Left ventricle myocardium inferior (tissue), 1 donor: ENCODE data around the gene C1QTNF7. TPM values are rescaled to one million over a fixed set of nuclear protein-coding genes. Genes with fewer than 3 reads are reported as not detected.

Experiments
- DNase-seq: peaks from one replicate; pipeline ENCODE4 v3.0.0-alpha.2; 2020
- H3K27ac ChIP-seq: fragments of 200-600 bp; replicated peaks from 2 replicates; pipeline ENCODE4 v1.8.0; 2021
- H3K27me3 ChIP-seq: fragments of 200-600 bp; 2 replicates; pipeline ENCODE4 v1.8.0; 2021; ENCODE audit warnings: low read depth
- H3K36me3 ChIP-seq: fragments of 200-600 bp; 2 replicates; pipeline ENCODE4 v1.8.0; 2021
- H3K4me1 ChIP-seq: fragments of 200-600 bp; 2 replicates; pipeline ENCODE4 v1.8.0; 2021
- H3K4me3 ChIP-seq: fragments of 200-600 bp; 2 replicates; pipeline ENCODE4 v1.8.0; 2021; ENCODE audit warnings: mild to moderate bottlenecking, moderate library complexity
- H3K9me3 ChIP-seq: fragments of 200-600 bp; replicated peaks from 2 replicates; pipeline ENCODE4 v1.8.0; 2021
- CTCF ChIP-seq: fragments of 200-600 bp; IDR thresholded peaks from 2 replicates; pipeline ENCODE4 v1.8.0; 2021; ENCODE audit warnings: antibody characterized with exemption, mild to moderate bottlenecking, borderline replicate concordance
- intact Hi-C: fragments of 100-400 bp; cut with micrococcal nuclease; formaldehyde crosslinking; loops from one replicate; pipeline ENCODE4 v1.11.0; 2022
- total RNA-seq: library from RNA; stranded (reverse); fragmentation: NEBNext Ultra II Directional; extraction: Animal tissue kit (Norgen Biotek cat#: 25700); gene quantifications from one replicate; pipeline ENCODE4 v1.2.1, GENCODE V29; 2021
- donor health status: DM: no; HTN: yes; CAD: no; lungs with severe emphysema.

The C1QTNF7 gene
- total RNA-seq, 1 donor from 2014 or later = 2.4 TPM

GRCh38 chr4:15385515-15385914, 42.3 kb upstream of the C1QTNF7 start:
- intact Hi-C loops = no loop called here

GRCh38 chr4:15385928-15386327, 41.9 kb upstream of the C1QTNF7 start:
- intact Hi-C loops = no loop called here

More at GRCh38 chr4:15385515-15385914, 42.3 kb upstream of the C1QTNF7 start:
- TF ChIP-seq CTCF = no peak
- H3K27me3 ChIP-seq = peaks cover 5% of the 10 kb centered on the region
- peak overlapping the region; percentile 29 for H3K27ac ChIP-seq
- no peaks in the 10 kb centered on the region for H3K9me3 ChIP-seq
- no peak for DNase-seq
- H3K36me3 ChIP-seq = no peaks in the 10 kb centered on the region
- no peak overlapping the region for H3K4me3 ChIP-seq
- H3K4me1 ChIP-seq = peaks cover 8% of the 10 kb centered on the region

GRCh38 chr4:15390494-15390893, 37.3 kb upstream of the C1QTNF7 start:
- Histone ChIP-seq H3K36me3 (no peaks in the 10 kb centered on the region), H3K4me1 (peaks cover 2% of the 10 kb centered on the region), H3K9me3 (no peaks in the 10 kb centered on the region), H3K4me3 (no peak overlapping the region), H3K27me3 (no peaks in the 10 kb centered on the region), H3K27ac (no peak overlapping the region)
- TF ChIP-seq CTCF = no peak
- intact Hi-C loops = no loop called here
- no peak for DNase-seq

More at GRCh38 chr4:15385928-15386327, 41.9 kb upstream of the C1QTNF7 start:
- peak overlapping the region; percentile 29 for H3K27ac ChIP-seq
- TF ChIP-seq CTCF = no peak
- no peaks in the 10 kb centered on the region for H3K9me3 ChIP-seq
- H3K36me3 ChIP-seq = no peaks in the 10 kb centered on the region
- peaks cover 5% of the 10 kb centered on the region for H3K27me3 ChIP-seq
- H3K4me3 ChIP-seq = no peak overlapping the region
- peaks cover 8% of the 10 kb centered on the region for H3K4me1 ChIP-seq
- DNase-seq = peak; percentile 43

GRCh38 chr4:15392053-15392805, 35.6 kb upstream of the C1QTNF7 start:
- H3K27ac ChIP-seq = no peak overlapping the region
- H3K36me3 ChIP-seq = no peaks in the 10 kb centered on the region
- intact Hi-C loops = no loop called here
- TF ChIP-seq CTCF = no peak
- DNase-seq = no peak
- no peak overlapping the region for H3K4me3 ChIP-seq
- H3K27me3 ChIP-seq = no peaks in the 10 kb centered on the region
- no peaks in the 10 kb centered on the region for H3K4me1 ChIP-seq
- H3K9me3 ChIP-seq = no peaks in the 10 kb centered on the region

GRCh38 chr4:15395311-15395710, 32.5 kb upstream of the C1QTNF7 start:
- Histone ChIP-seq H3K27me3 (no peaks in the 10 kb centered on the region), H3K9me3 (no peaks in the 10 kb centered on the region), H3K27ac (no peak overlapping the region), H3K4me1 (peaks cover 6% of the 10 kb centered on the region), H3K4me3 (no peak overlapping the region), H3K36me3 (no peaks in the 10 kb centered on the region)
- no peak for DNase-seq
- intact Hi-C loops = no loop called here
- TF ChIP-seq CTCF = no peak
